Smooth muscle cell (in vitro differentiated cells): ENCODE data around the gene HERC6. TPM values are rescaled to one million over a fixed set of nuclear protein-coding genes. Genes with fewer than 3 reads are reported as not detected.

Source experiments
- DNase-seq: peaks from one replicate; lab custom pipeline; 2025; ENCODE audit not compliant: unreplicated experiment; lab: John Stamatoyannopoulos, UW
- H2AFZ ChIP-seq: fragments of 200-600 bp; sonication (generic); 2 replicates; pipeline ENCODE4 v1.6.0; 2016; ENCODE audit warnings: antibody characterized with exemption, low read depth, mild to moderate bottlenecking
- H3F3A ChIP-seq: fragments of 200-600 bp; sonication (generic); 2 replicates; pipeline ENCODE4 v1.6.0; 2017; ENCODE audit warnings: antibody characterized with exemption, low read depth
- H3K27ac ChIP-seq: fragments of 200-600 bp; sonication (generic); 2 replicates; pipeline ENCODE4 v1.5.1; 2016; ENCODE audit warnings: low read depth, mild to moderate bottlenecking
- H3K27me3 ChIP-seq: fragments of 200-600 bp; sonication (generic); 2 replicates; pipeline ENCODE4 v1.6.1; 2016; ENCODE audit warnings: low read depth, mild to moderate bottlenecking
- H3K36me3 ChIP-seq: fragments of 200-600 bp; sonication (generic); 2 replicates; pipeline ENCODE4 v1.5.1; 2016; ENCODE audit warnings: low read depth
- H3K4me1 ChIP-seq: fragments of 200-600 bp; sonication (generic); 2 replicates; pipeline ENCODE4 v1.5.1; 2016; ENCODE audit warnings: low read depth
- H3K4me2 ChIP-seq: fragments of 200-600 bp; sonication (generic); 2 replicates; pipeline ENCODE4 v1.6.0; 2016; ENCODE audit warnings: mild to moderate bottlenecking
- H3K4me3 ChIP-seq: fragments of 200-600 bp; sonication (generic); 2 replicates; pipeline ENCODE4 v1.5.1; 2016; ENCODE audit warnings: mild to moderate bottlenecking
- H3K79me2 ChIP-seq: fragments of 200-600 bp; sonication (generic); 2 replicates; pipeline ENCODE4 v1.6.0; 2016; ENCODE audit warnings: low read depth, mild to moderate bottlenecking
- H3K9ac ChIP-seq: fragments of 200-600 bp; sonication (generic); 2 replicates; pipeline ENCODE4 v1.6.0; 2016; ENCODE audit warnings: low read depth
- H3K9me3 ChIP-seq: fragments of 200-600 bp; sonication (generic); replicated peaks from 2 replicates; pipeline ENCODE4 v1.5.1; 2016; ENCODE audit warnings: low read depth
- H4K20me1 ChIP-seq: fragments of 200-600 bp; sonication (generic); 2 replicates; pipeline ENCODE4 v1.6.0; 2016; ENCODE audit warnings: low read depth
- CTCF ChIP-seq: fragments of 200-600 bp; sonication (generic); IDR thresholded peaks from 2 replicates; pipeline ENCODE4 v1.5.1; 2017; ENCODE audit warnings: borderline replicate concordance, mild to moderate bottlenecking, antibody characterized with exemption; ENCODE audit not compliant: insufficient read depth, poor library complexity, severe bottlenecking
- WGBS: methylation state at CpG from one replicate; pipeline ENCODE4 v1.1.7; 2016; ENCODE audit warnings: low lambda C conversion rate; 5-methylcytosine and 5-hydroxymethylcytosine counted together
- polyA plus RNA-seq: library from polyadenylated mRNA; unstranded; fragments of >200 nt; fragmentation: Nextera tagmentation; extraction: Ambion mirVana; gene quantifications from 2 replicates; pipeline ENCODE4 v1.2.1, GENCODE V29; 2016
- total RNA-seq: library from RNA; depleted of rRNA; stranded (reverse); fragments of >200 nt; gene quantifications from 2 replicates; pipeline ENCODE4 v1.2.3, GENCODE V29; 2014

Gene HERC6
- total and polyA plus RNA-seq, 2 experiments from 2014 or later: 0.39 to 0.45 TPM

GRCh38 chr4:88352062-88352740 is 26.5 kb upstream of the HERC6 start:
- 60% methylated on average over 3 of the region's 3 CpGs for WGBS
- no peak overlapping the region for H3K27ac ChIP-seq
- DNase-seq: no peak

GRCh38 chr4:88353324-88353723 is 25.3 kb upstream of the HERC6 start:
- no peak overlapping the region for H2AFZ ChIP-seq
- no peaks in the 10 kb centered on the region for H3K4me1 ChIP-seq

More at GRCh38 chr4:88352062-88352740, 26.5 kb upstream of the HERC6 start:
- no peak for TF ChIP-seq CTCF
- Histone ChIP-seq H3K79me2 (no peaks in the 10 kb centered on the region), H3K36me3 (no peaks in the 10 kb centered on the region), H3K9ac (no peak overlapping the region), H2AFZ (no peak overlapping the region), H3K4me2 (no peak overlapping the region), H3K27me3 (no peaks in the 10 kb centered on the region), H3K4me1 (no peaks in the 10 kb centered on the region), H4K20me1 (no peaks in the 10 kb centered on the region), H3K9me3 (no peaks in the 10 kb centered on the region), H3K4me3 (no peak overlapping the region), H3F3A (no peaks in the 10 kb centered on the region)

GRCh38 chr4:88356771-88357170 is 21.9 kb upstream of the HERC6 start:
- no peak for TF ChIP-seq CTCF
- H3K27me3 ChIP-seq: no peaks in the 10 kb centered on the region
- H3K4me2 ChIP-seq: no peak overlapping the region
- H4K20me1 ChIP-seq: no peaks in the 10 kb centered on the region
- H3K9ac ChIP-seq: no peak overlapping the region
- H3K4me1 ChIP-seq: no peaks in the 10 kb centered on the region
- no peak overlapping the region for H2AFZ ChIP-seq
- no peaks in the 10 kb centered on the region for H3K9me3 ChIP-seq
- H3K79me2 ChIP-seq: no peaks in the 10 kb centered on the region
- no peaks in the 10 kb centered on the region for H3F3A ChIP-seq
- no peaks in the 10 kb centered on the region for H3K36me3 ChIP-seq
- no peak overlapping the region for H3K4me3 ChIP-seq
- H3K27ac ChIP-seq: no peak overlapping the region
- DNase-seq: no peak

More at GRCh38 chr4:88353324-88353723, 25.3 kb upstream of the HERC6 start:
- no peaks in the 10 kb centered on the region for H3K36me3 ChIP-seq
- DNase-seq: no peak
- H4K20me1 ChIP-seq: no peaks in the 10 kb centered on the region
- no peaks in the 10 kb centered on the region for H3F3A ChIP-seq
- H3K27ac ChIP-seq: no peak overlapping the region
- H3K79me2 ChIP-seq: no peaks in the 10 kb centered on the region
- no peak overlapping the region for H3K9ac ChIP-seq
- TF ChIP-seq CTCF: no peak
- H3K4me2 ChIP-seq: no peak overlapping the region
- H3K27me3 ChIP-seq: no peaks in the 10 kb centered on the region
- H3K4me3 ChIP-seq: no peak overlapping the region
- no peaks in the 10 kb centered on the region for H3K9me3 ChIP-seq

GRCh38 chr4:88357262-88357661 is 21.4 kb upstream of the HERC6 start:
- H3K36me3 ChIP-seq: no peaks in the 10 kb centered on the region
- no peak overlapping the region for H3K27ac ChIP-seq
- H3K27me3 ChIP-seq: no peaks in the 10 kb centered on the region
- no peaks in the 10 kb centered on the region for H3K79me2 ChIP-seq
- H3K4me1 ChIP-seq: no peaks in the 10 kb centered on the region
- no peaks in the 10 kb centered on the region for H3K9me3 ChIP-seq
- WGBS: 95% methylated on average over 4 of the region's 4 CpGs
- H2AFZ ChIP-seq: no peak overlapping the region
- no peaks in the 10 kb centered on the region for H4K20me1 ChIP-seq
- no peak overlapping the region for H3K9ac ChIP-seq
- DNase-seq: no peak
- H3K4me2 ChIP-seq: no peak overlapping the region
- no peaks in the 10 kb centered on the region for H3F3A ChIP-seq
- no peak for TF ChIP-seq CTCF
- H3K4me3 ChIP-seq: no peak overlapping the region
